GM21529 (cell line): ENCODE results near the gene BIRC5.
A peak's percentile ranks its signal among the peaks of the same experiment; 100 is the strongest.

Experiments used
- ATAC-seq: cut with Tn5 transposase; IDR thresholded peaks from one replicate; pipeline ENCODE4 v1.9.1; 2021; ENCODE audit not compliant: unreplicated experiment

Gene BIRC5

GRCh38 chr17:78183916-78184315 lies 30.1 kb upstream of the BIRC5 start:
- ATAC-seq, result no peak

- no peak for ATAC-seq
Observed at GRCh38 chr17:78184351-78184750, 29.7 kb upstream of the BIRC5 start.

DNA sequence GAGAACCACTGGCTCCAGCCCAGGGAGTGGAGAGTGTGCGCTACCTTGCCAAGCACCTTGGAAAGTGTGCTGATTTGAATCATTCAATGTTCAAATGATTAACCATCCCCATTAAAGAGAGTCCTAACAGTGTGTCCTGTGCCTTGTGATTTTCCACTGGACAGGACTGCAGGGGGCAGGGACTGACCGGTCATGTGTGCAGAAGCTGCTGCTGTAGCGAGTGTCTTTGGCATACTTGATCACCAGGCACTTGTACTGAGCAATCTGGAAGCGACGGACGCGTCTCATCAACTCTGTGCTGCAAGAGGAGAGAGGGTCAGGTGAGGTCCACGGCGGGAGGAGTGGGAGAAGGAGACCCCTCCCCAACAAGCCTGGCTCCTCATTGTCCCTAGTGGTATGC lies 29.2 kb upstream of the BIRC5 start:
- no peak for ATAC-seq

DNA sequence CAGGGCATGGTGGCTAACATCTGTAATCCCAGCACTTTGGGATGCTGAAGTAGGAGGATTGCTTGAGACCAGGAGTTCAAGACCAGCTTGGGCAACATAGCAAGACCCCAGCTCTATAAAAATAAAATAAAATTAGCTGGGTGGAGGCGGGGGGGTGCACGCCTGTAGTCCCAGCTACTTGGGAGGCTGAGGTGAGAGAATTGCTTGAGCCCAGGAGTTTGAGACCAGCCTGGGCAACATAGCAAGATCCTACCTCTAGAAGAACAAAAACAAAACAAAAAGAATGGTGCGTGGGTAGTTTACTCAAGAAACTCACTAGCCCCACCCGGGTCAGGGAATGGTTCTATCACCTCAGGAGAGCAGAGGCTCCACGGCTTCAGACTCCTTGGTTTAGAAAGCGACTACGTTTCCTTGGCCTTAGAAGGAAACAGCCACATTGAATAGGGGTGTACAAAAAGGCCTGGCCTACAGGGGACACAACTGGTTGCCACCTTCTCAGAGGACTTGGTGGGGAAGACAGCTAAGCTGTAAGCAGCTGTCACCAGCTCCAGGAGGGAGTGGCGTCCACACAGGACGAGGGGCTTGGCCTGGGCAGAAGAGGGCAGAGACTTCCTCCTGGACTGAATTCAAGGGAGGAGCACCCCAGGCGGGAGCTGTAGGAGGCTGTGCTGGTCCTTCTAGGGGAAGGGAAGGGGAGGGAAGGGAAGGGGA lies 27.9 kb upstream of the BIRC5 start:
- no peak for ATAC-seq

DNA sequence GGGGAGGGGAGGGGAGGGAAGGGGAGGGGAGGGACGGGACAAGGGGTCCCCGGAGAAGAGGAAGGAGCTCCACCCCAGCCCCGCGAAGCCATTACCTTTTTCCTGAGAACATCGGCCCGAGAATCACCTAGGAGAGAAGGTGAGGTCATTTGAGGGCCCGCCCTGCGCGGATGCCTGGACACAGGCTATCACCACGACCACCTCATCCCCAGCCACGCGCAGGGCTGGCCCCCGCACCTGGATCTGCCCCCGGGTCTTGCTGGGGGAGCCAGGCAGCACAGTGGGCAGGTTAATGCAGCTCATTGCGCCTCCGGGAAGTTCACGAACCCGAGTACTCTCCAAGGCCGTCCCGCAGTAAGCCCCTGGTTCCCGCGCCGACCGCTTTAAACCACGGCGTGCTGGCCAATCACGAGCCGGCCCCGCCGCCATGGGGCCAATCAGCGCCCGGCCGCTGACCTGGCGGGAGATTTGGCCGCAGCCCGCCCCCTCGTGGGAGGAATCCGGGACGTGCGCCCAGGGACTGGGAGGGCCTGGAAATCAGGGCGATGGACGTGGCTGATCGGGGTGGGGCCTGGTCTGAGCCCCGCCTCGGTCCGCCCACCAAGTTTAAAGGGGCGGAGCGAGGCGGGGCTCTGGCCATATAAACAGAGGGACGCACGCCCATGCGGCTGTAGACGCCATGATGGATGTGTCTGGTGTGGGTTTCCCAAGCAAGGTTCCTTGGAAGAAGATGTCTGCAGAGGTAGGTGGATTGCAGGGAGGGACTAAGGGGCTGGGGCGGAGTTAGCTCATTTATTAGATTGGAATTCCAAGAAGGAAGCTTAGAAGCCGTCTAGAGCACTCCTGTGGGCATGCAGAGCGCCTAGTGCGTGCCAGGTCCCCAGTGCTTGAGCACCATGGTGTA lies 27.1 kb upstream of the BIRC5 start, which contains the start of the genes AFMID and TK1:
Gene AFMID, plus strand, starts transcription at position 671 of the 904 bp plus-strand sequence. Its CDS starts 9 bp downstream, at position 680.
Gene TK1, minus strand, starts transcription at position 361 of the 904 bp plus-strand sequence. Its CDS starts 58 bp downstream, at position 303.
- ATAC-seq, result peak; percentile 86

- no peak for ATAC-seq
Observed at GRCh38 chr17:78196716-78197115, 17.3 kb upstream of the BIRC5 start.

DNA sequence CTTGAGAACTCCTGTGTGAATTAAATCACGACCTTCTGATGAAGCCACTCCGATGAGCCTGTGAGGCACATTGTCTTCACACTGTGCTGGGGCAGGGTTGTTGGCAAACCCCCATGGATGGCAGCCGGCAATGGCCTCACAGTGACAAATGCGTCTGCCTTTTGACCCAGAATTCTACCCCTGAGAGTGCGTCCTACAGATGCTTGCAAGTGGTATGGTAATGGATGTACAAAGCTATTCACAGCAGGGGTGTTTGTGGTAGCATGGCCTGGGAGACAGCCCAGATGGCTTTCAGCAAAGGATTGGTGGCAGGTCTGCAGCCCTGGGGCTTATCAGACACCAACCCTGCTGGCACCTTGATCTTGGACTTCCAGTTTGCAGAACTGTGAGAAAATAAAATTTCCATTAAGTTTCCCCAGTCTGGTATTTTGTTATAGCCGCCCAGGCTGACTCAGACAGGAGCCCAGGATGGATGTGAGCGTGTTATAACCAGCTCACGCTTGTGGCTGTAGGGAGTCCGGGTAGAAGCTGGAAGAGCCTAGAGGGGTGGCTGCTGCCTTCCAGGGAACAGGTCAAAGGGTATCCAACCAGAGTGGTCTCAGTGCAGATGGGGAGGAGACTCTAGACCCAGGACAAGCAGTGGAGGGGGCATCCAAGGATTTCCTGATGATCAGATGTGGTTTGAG lies 16.8 kb upstream of the BIRC5 start:
- no peak for ATAC-seq

DNA sequence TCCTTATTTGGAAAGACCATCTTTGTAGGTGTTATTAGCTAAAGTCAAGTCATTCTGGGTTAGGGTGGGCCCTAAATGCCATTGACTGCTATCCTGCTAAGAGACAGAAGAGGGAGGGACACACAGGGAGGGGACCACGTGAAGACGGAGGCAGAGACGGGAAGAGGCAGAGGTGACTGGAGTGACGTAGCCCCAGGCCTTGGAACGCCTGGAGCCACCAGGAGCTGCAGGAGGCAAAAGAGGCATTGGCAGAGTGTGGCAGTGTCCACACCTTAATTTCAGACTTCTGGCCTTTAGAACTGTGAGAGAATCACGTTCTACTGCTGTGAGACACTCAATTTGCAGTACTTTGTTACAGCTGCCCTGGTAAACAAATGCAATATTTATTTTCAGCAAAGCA lies 13.6 kb upstream of the BIRC5 start:
- no peak for ATAC-seq

GRCh38 chr17:78202666-78203065 lies 11.4 kb upstream of the BIRC5 start:
- no peak for ATAC-seq

GRCh38 chr17:78204387-78205123 lies 9.5 kb upstream of the BIRC5 start:
- no peak for ATAC-seq

GRCh38 chr17:78205124-78205775 lies 8.8 kb upstream of the BIRC5 start:
- ATAC-seq, result no peak

- no peak for ATAC-seq
Observed at GRCh38 chr17:78206298-78206697, 7.8 kb upstream of the BIRC5 start.

GRCh38 chr17:78208486-78208885 lies 5.6 kb upstream of the BIRC5 start:
- ATAC-seq, result no peak

DNA sequence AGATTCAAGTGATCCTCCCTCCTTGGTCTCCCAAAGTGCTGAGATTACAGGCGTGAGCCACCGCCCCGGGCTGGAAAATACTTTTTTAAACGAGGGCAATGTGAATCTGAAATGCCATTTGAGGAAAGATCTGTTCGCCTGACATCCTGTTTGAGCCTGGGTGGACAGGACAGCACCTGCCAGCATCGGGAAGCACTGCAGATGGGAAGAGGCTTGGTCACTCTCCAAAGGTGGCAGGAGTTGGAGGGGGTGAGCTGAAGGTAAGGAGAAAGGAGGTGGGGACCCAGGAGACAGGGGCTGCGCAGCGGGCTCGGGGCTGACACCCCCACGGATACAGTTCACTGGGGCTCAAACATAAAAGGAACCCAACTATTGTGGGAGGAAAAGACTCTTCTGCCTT lies 3.9 kb upstream of the BIRC5 start:
- no peak for ATAC-seq

DNA sequence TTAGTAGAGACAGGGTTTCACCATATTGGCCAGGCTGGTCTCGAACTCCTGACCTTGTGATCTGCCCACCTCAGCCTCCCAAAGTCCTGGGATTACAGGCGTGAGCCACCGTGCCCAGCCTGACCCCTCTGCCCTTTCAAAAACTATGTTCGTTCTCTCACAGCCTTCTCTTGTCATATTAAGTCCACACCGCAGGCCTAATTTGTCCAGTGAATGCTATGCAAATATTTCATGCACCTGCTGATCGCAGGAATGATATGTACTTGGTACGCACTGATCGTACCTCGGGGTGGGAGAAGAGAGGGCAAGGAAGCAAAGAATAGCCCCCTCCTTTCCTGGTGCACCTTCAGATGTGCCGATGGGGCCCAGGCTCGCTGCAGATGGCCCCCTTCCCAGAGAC lies 3.0 kb upstream of the BIRC5 start:
- no peak for ATAC-seq

- no peak for ATAC-seq
Observed at GRCh38 chr17:78214706-78215061, 631 bp downstream of the BIRC5 start.

GRCh38 chr17:78219396-78220150 lies 5.5 kb downstream of the BIRC5 start:
- no peak for ATAC-seq

- ATAC-seq, result no peak
Observed at GRCh38 chr17:78223061-78223460, 9.0 kb downstream of the BIRC5 start.

DNA sequence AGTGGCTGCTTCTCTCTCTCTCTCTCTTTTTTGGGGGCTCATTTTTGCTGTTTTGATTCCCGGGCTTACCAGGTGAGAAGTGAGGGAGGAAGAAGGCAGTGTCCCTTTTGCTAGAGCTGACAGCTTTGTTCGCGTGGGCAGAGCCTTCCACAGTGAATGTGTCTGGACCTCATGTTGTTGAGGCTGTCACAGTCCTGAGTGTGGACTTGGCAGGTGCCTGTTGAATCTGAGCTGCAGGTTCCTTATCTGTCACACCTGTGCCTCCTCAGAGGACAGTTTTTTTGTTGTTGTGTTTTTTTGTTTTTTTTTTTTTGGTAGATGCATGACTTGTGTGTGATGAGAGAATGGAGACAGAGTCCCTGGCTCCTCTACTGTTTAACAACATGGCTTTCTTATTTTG lies 9.7 kb downstream of the BIRC5 start:
- no peak for ATAC-seq
